ENCODE results near the gene MGAM2.

DNA sequence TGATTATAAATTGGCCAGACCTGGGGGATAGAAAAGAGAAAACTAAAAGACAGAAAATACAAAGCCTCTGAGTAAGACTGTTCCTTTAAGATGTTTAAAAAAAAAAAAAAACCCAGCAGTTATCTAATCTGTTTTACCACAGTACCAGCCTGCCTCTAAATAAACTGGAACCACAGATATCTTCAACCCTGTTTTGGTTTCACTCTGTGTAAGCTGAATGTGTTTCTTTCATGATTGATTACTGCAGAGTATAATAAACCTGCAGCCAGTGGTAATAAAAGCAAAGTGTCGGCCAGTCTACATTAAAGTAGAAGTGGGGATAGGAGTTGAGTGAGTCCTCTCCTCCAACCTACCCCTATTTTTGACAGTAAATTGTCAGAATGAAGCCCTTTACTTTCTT is 40.6 kb downstream of the MGAM2 start:
- TF ChIP-seq, protein P1, sequence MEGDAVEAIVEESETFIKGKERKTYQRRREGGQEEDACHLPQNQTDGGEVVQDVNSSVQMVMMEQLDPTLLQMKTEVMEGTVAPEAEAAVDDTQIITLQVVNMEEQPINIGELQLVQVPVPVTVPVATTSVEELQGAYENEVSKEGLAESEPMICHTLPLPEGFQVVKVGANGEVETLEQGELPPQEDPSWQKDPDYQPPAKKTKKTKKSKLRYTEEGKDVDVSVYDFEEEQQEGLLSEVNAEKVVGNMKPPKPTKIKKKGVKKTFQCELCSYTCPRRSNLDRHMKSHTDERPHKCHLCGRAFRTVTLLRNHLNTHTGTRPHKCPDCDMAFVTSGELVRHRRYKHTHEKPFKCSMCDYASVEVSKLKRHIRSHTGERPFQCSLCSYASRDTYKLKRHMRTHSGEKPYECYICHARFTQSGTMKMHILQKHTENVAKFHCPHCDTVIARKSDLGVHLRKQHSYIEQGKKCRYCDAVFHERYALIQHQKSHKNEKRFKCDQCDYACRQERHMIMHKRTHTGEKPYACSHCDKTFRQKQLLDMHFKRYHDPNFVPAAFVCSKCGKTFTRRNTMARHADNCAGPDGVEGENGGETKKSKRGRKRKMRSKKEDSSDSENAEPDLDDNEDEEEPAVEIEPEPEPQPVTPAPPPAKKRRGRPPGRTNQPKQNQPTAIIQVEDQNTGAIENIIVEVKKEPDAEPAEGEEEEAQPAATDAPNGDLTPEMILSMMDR (IDR thresholded peaks at IDR 0.05; ENCODE audit: insufficient read depth, low read length), result no peak
- TF ChIP-seq POLR2AphosphoS5 (IDR thresholded peaks at IDR 0.05; ENCODE audit: low read depth) (no peak), GABPA (IDR thresholded peaks at IDR 0.05; ENCODE audit: low read depth) (no peak)
- TF ChIP-seq, protein P2, sequence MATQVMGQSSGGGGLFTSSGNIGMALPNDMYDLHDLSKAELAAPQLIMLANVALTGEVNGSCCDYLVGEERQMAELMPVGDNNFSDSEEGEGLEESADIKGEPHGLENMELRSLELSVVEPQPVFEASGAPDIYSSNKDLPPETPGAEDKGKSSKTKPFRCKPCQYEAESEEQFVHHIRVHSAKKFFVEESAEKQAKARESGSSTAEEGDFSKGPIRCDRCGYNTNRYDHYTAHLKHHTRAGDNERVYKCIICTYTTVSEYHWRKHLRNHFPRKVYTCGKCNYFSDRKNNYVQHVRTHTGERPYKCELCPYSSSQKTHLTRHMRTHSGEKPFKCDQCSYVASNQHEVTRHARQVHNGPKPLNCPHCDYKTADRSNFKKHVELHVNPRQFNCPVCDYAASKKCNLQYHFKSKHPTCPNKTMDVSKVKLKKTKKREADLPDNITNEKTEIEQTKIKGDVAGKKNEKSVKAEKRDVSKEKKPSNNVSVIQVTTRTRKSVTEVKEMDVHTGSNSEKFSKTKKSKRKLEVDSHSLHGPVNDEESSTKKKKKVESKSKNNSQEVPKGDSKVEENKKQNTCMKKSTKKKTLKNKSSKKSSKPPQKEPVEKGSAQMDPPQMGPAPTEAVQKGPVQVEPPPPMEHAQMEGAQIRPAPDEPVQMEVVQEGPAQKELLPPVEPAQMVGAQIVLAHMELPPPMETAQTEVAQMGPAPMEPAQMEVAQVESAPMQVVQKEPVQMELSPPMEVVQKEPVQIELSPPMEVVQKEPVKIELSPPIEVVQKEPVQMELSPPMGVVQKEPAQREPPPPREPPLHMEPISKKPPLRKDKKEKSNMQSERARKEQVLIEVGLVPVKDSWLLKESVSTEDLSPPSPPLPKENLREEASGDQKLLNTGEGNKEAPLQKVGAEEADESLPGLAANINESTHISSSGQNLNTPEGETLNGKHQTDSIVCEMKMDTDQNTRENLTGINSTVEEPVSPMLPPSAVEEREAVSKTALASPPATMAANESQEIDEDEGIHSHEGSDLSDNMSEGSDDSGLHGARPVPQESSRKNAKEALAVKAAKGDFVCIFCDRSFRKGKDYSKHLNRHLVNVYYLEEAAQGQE (IDR thresholded peaks at IDR 0.05; ENCODE audit: insufficient replicate concordance, low read depth), result no peak

Data from HL-60 (cell line).